ENCODE results near the gene PPM1H. TPM values are rescaled to one million over a fixed set of nuclear protein-coding genes. Genes with fewer than 3 reads are reported as not detected.

Gene PPM1H
- total and polyA plus RNA-seq, 2 of the 8 experiments (the other 6 are each of a cell fraction or from before 2014, with no cell fraction given): 16.4 to 36.1 TPM

DNA sequence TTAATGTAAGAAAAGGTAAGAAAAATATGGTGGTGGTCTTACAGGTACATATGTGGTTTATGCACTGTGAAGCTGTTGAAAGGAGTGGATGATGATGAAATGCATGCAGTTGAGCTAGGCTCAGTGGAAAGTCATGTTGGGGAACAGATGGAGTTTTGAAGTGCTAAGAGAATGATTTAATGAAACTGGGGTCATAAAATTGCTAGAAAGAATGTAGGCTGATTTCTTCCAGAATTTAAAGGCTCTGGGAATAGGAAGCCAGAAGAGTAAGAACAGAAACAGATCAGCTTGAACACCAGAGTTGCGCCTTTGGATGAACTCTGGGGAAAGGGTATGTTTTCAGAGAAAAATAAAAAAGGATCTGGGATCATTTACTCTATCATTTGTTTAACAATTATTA is 321.9 kb downstream of the PPM1H start:
- H2AFZ ChIP-seq (ENCODE audit: low read length): no peak overlapping the region
- no peak overlapping the region for H2BK12ac ChIP-seq (ENCODE audit: low read depth, low read length)
- no peak overlapping the region for H4K91ac ChIP-seq (replicated peaks; ENCODE audit: insufficient read length, low read length)
- no peak overlapping the region for H2BK5ac ChIP-seq (ENCODE audit: low read depth, low read length)
- H3K27ac ChIP-seq (ENCODE audit: low read depth, low read length): no peak overlapping the region
- H2BK120ac ChIP-seq (replicated peaks; ENCODE audit: low read depth, low read length): no peak overlapping the region
- no peaks in the 10 kb centered on the region for H3K4me1 ChIP-seq (replicated peaks in 1 of 4; ENCODE audit: control insufficient read depth in 3 of 4, insufficient read depth in 4 of 4, low read length in 3 of 4)
- no peak overlapping the region for H3K56ac ChIP-seq (replicated peaks; ENCODE audit: insufficient read length, low read depth, low read length)
- H2BK20ac ChIP-seq (ENCODE audit: low read length): no peak overlapping the region
- no peaks in the 10 kb centered on the region for H4K20me1 ChIP-seq (replicated peaks in 1 of 2; ENCODE audit: control insufficient read depth in 1 of 2, insufficient read depth in 2 of 2, low read length in 2 of 2)
- no peak for DNase-seq (ENCODE audit: low read depth in 1 of 2, low spot score in 2 of 2)
- H3K79me2 ChIP-seq (ENCODE audit: control insufficient read depth in 1 of 2, insufficient read depth in 2 of 2, low read length in 2 of 2): peaks cover 0 to 7% of the 10 kb centered on the region in 2 experiments; a peak in 2 of 4 replicates
- CTCF ChIA-PET (ENCODE audit: partially characterized antibody): interaction anchor here (0.6 to 2.2 kb wide), 6 partner anchors 12 to 386 kb away, joined by 3 to 4 read pairs (median 4); no protein-coding TSS in a partner anchor
- WGBS, 2 experiments (ENCODE audit: extremely low coverage in 1 of 2, insufficient coverage in 1 of 2, insufficient read length in 1 of 2, insufficient replicate concordance in 2 of 2, low coverage in 1 of 2, low lambda C conversion rate in 2 of 2, missing lambda C conversion rate in 1 of 2): 100% methylated on average over 1 of the region's 1 CpG; no CpG with 5 or more reads in 1 of the 2 experiments
- H3K79me1 ChIP-seq (ENCODE audit: low read depth, low read length): no peaks in the 10 kb centered on the region
- POLR2A ChIA-PET (ENCODE audit: partially characterized antibody): interaction anchor here (1.0 kb wide), 1 partner anchor 11 kb away, joined by 3 read pairs; no protein-coding TSS in a partner anchor
- no peak overlapping the region for H3K18ac ChIP-seq (ENCODE audit: extremely low read depth, low read length)
- no peak overlapping the region for H2AK5ac ChIP-seq (ENCODE audit: low read depth, low read length)
- H3K9me3 ChIP-seq (ENCODE audit: insufficient read depth in 2 of 2, low read depth in 1 of 2, low read length in 1 of 2): no peaks in the 10 kb centered on the region
- H3K23me2 ChIP-seq (ENCODE audit: low read depth, low read length): no peaks in the 10 kb centered on the region
- H4K5ac ChIP-seq (ENCODE audit: insufficient read length, low read depth, low read length): no peak overlapping the region
- H3K27me3 ChIP-seq (replicated peaks in 1 of 4; ENCODE audit: control insufficient read depth in 3 of 4, extremely low read depth in 1 of 4, insufficient read depth in 3 of 4, low read length in 3 of 4): no peaks in the 10 kb centered on the region
- no peak overlapping the region for H3K14ac ChIP-seq (ENCODE audit: insufficient read length)
- no peak overlapping the region for H4K8ac ChIP-seq (ENCODE audit: extremely low read depth, insufficient read depth, low read length)
- H3K4me2 ChIP-seq (ENCODE audit: insufficient read depth in 1 of 2, low read depth in 2 of 2, low read length in 2 of 2): no peak overlapping the region
- no peak overlapping the region for H3K9ac ChIP-seq (replicated peaks in 1 of 4; ENCODE audit: extremely low read depth in 1 of 4, low read depth in 3 of 4, low read length in 3 of 4)
- no peak overlapping the region for H3K23ac ChIP-seq (ENCODE audit: insufficient read length)
- FAIRE-seq: no peak
- H2BK15ac ChIP-seq (ENCODE audit: low read length): no peak overlapping the region
- H3K4ac ChIP-seq (replicated peaks; ENCODE audit: insufficient read length, low read depth, low read length): no peak overlapping the region
- no peak overlapping the region for H3K4me3 ChIP-seq (ENCODE audit: extremely low read depth in 1 of 4, insufficient read depth in 2 of 4, low read depth in 3 of 4, low read length in 4 of 4)
- no peaks in the 10 kb centered on the region for H3K36me3 ChIP-seq (ENCODE audit: control insufficient read depth in 2 of 4, insufficient read depth in 4 of 4, low read length in 3 of 4)
- no peak for TF ChIP-seq YY1 (IDR thresholded peaks at IDR 0.05; ENCODE audit: low read depth, low read length)
- TF ChIP-seq POLR2AphosphoS5 (IDR thresholded peaks at IDR 0.05; ENCODE audit: low read depth, low read length): no peak
- no peak for TF ChIP-seq KDM5A (IDR thresholded peaks at IDR 0.05; ENCODE audit: low read length)
- no peak for TF ChIP-seq SP2 (IDR thresholded peaks at IDR 0.05; ENCODE audit: low read length)
- TF ChIP-seq CHD2 (IDR thresholded peaks at IDR 0.05; ENCODE audit: low read length): no peak
- TF ChIP-seq MAFK (IDR thresholded peaks at IDR 0.05; ENCODE audit: low read depth, low read length): no peak
- TF ChIP-seq SRF (IDR thresholded peaks at IDR 0.05; ENCODE audit: low read depth, low read length): no peak
- TF ChIP-seq SP1 (IDR thresholded peaks at IDR 0.05; ENCODE audit: low read depth, low read length): no peak
- TF ChIP-seq TAF1 (IDR thresholded peaks at IDR 0.05; ENCODE audit: low read depth, low read length): no peak
- TF ChIP-seq, protein P1, sequence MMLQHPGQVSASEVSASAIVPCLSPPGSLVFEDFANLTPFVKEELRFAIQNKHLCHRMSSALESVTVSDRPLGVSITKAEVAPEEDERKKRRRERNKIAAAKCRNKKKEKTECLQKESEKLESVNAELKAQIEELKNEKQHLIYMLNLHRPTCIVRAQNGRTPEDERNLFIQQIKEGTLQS (IDR thresholded peaks at IDR 0.05; ENCODE audit: insufficient read depth, low read depth, low read length): no peak
- no peak for TF ChIP-seq EZH2 (IDR thresholded peaks at IDR 0.05; ENCODE audit: low read depth, low read length, severe bottlenecking)
- no peak for TF ChIP-seq RNF2 (IDR thresholded peaks at IDR 0.05; ENCODE audit: borderline replicate concordance, low read depth, low read length, missing control alignments, poor library complexity, severe bottlenecking)
- TF ChIP-seq CREB1 (IDR thresholded peaks at IDR 0.05): no peak
- no peak for TF ChIP-seq PHF8 (conservative IDR thresholded peaks at IDR 0.05; ENCODE audit: low read depth, low read length)
- no peak for TF ChIP-seq CBX8 (IDR thresholded peaks at IDR 0.05; ENCODE audit: borderline replicate concordance, low read depth, low read length)
